ENCODE results near the gene ASAP3. TPM values are rescaled to one million over a fixed set of nuclear protein-coding genes. Genes with fewer than 3 reads are reported as not detected.

The ASAP3 gene
- total and polyA plus RNA-seq, 2 of the 13 experiments (the other 11 are each of a cell fraction or from before 2014, with no cell fraction given): 32.6 to 37.0 TPM

GRCh38 chr1:23461050-23461449 lies 22.9 kb downstream of the ASAP3 start (continued):
- TF ChIP-seq MYPOP (CRISPR knock-in tag; IDR thresholded peaks at IDR 0.05): no peak
- no peak for TF ChIP-seq MTA3 (CRISPR knock-in tag; IDR thresholded peaks at IDR 0.05)
- TF ChIP-seq ZNF572 (CRISPR knock-in tag; IDR thresholded peaks at IDR 0.05): no peak
- no peak for TF ChIP-seq CEBPG (CRISPR knock-in tag; IDR thresholded peaks at IDR 0.05)
- TF ChIP-seq HNF1B (CRISPR knock-in tag; IDR thresholded peaks at IDR 0.05): no peak
- TF ChIP-seq ZBTB8A (CRISPR knock-in tag; IDR thresholded peaks at IDR 0.05; ENCODE audit: borderline replicate concordance, low read depth): no peak
- TF ChIP-seq FOXA1 (IDR thresholded peaks at IDR 0.05): 0 out of 2 replicates have a peak, but pooled peaks have one; percentile 25
- TF ChIP-seq FOXA1 (CRISPR knock-in tag; IDR thresholded peaks at IDR 0.05): peak; percentile 85
- no peak for TF ChIP-seq ARHGAP35 (CRISPR knock-in tag; IDR thresholded peaks at IDR 0.05; ENCODE audit: borderline replicate concordance)
- no peak for TF ChIP-seq ZMYM3 (CRISPR knock-in tag; IDR thresholded peaks at IDR 0.05)
- no peak for TF ChIP-seq ZBTB7A (CRISPR knock-in tag; IDR thresholded peaks at IDR 0.05)
- TF ChIP-seq ZNF570 (CRISPR knock-in tag; IDR thresholded peaks at IDR 0.05; ENCODE audit: borderline replicate concordance): no peak
- TF ChIP-seq MAFK (conservative IDR thresholded peaks at IDR 0.05 in 1 of 2, IDR thresholded peaks at IDR 0.05 in 1 of 2; ENCODE audit: low read length in 2 of 2): no peak
- TF ChIP-seq SP140L (CRISPR knock-in tag; IDR thresholded peaks at IDR 0.05; ENCODE audit: borderline replicate concordance): no peak
- peak; percentile 58; the same call in 1 of the 2 replicates for TF ChIP-seq ZNF12 (CRISPR knock-in tag; IDR thresholded peaks at IDR 0.05)
- 0 out of 2 replicates have a peak, but pooled peaks have one; percentile 16 for TF ChIP-seq ZNF644 (CRISPR knock-in tag; IDR thresholded peaks at IDR 0.05; ENCODE audit: low read depth)
- TF ChIP-seq EZH2 (conservative IDR thresholded peaks at IDR 0.05; ENCODE audit: low read depth, low read length): no peak
- TF ChIP-seq WIZ (CRISPR knock-in tag; IDR thresholded peaks at IDR 0.05): no peak
- no peak for TF ChIP-seq ZBTB7B (CRISPR knock-in tag; IDR thresholded peaks at IDR 0.05)
- TF ChIP-seq ZNF703 (CRISPR knock-in tag; IDR thresholded peaks at IDR 0.05; ENCODE audit: borderline replicate concordance): no peak
- TF ChIP-seq ZNF7 (CRISPR knock-in tag; IDR thresholded peaks at IDR 0.05): no peak
- no peak for TF ChIP-seq MNT (IDR thresholded peaks at IDR 0.05)
- TF ChIP-seq HOXA9 (CRISPR knock-in tag; IDR thresholded peaks at IDR 0.05; ENCODE audit: borderline replicate concordance): no peak
- TF ChIP-seq ZNF670 (CRISPR knock-in tag; IDR thresholded peaks at IDR 0.05; ENCODE audit: borderline replicate concordance): no peak
- TF ChIP-seq SOX5 (CRISPR knock-in tag; IDR thresholded peaks at IDR 0.05; ENCODE audit: borderline replicate concordance): peak; percentile 24; the same call in 1 of the 2 replicates
- TF ChIP-seq ZNF17 (CRISPR knock-in tag; IDR thresholded peaks at IDR 0.05): no peak
- TF ChIP-seq HNF4G (IDR thresholded peaks at IDR 0.05; ENCODE audit: borderline replicate concordance, low read depth, low read length): 0 out of 2 replicates have a peak, but pooled peaks have one; percentile 9
- no peak for TF ChIP-seq HNF4G (CRISPR knock-in tag; IDR thresholded peaks at IDR 0.05; ENCODE audit: borderline replicate concordance, low read depth)
- TF ChIP-seq ELK4 (CRISPR knock-in tag; IDR thresholded peaks at IDR 0.05; ENCODE audit: borderline replicate concordance): no peak

Data from HepG2 (cell line).